GM19035 (cell line): ENCODE data around the gene MCOLN2.
"Not testable (repeated sequence)": the region's sequence is repeated elsewhere in the genome, so short reads cannot be mapped to it uniquely, and the experiment has no call there.

Source experiments
- ATAC-seq: cut with Tn5 transposase; IDR thresholded peaks from one replicate; pipeline ENCODE4 v1.9.1; 2021; ENCODE audit not compliant: unreplicated experiment

MCOLN2 gene

GRCh38 chr1:84996846-84997666, at the start of gene MCOLN2:
TSS of gene MCOLN2 (minus strand) at chr1:84997113. CDS start at chr1:84996872, 241 bp downstream.
- ATAC-seq = peak; percentile 55

- no peak for ATAC-seq
Measured at GRCh38 chr1:85042413-85042812, 45.5 kb upstream of the MCOLN2 start.

- no peak for ATAC-seq
Measured at GRCh38 chr1:85041793-85042192, 44.9 kb upstream of the MCOLN2 start.

- no peak for ATAC-seq
Measured at GRCh38 chr1:85033221-85033620, 36.3 kb upstream of the MCOLN2 start.

- no peak for ATAC-seq
Measured at GRCh38 chr1:85030536-85030935, 33.6 kb upstream of the MCOLN2 start.

- ATAC-seq = no peak
Measured at GRCh38 chr1:85028151-85028550, 31.2 kb upstream of the MCOLN2 start.

- ATAC-seq = peak; percentile 96
Measured at GRCh38 chr1:85027242-85027983, 30.5 kb upstream of the MCOLN2 start.

- ATAC-seq = no peak
Measured at GRCh38 chr1:85025940-85026339, 29.0 kb upstream of the MCOLN2 start.

- ATAC-seq = no peak
Measured at GRCh38 chr1:85024736-85025135, 27.8 kb upstream of the MCOLN2 start.

- ATAC-seq = no peak
Measured at GRCh38 chr1:85022700-85023099, 25.8 kb upstream of the MCOLN2 start.

- ATAC-seq = no peak
Measured at GRCh38 chr1:85019994-85020393, 23.1 kb upstream of the MCOLN2 start.

- ATAC-seq = no peak
Measured at GRCh38 chr1:85015826-85016225, 18.9 kb upstream of the MCOLN2 start.

GRCh38 chr1:85005641-85006040, 8.7 kb upstream of the MCOLN2 start:
- not testable (repeated sequence) for ATAC-seq

GRCh38 chr1:85001742-85002141, 4.8 kb upstream of the MCOLN2 start:
- ATAC-seq = no peak

- no peak for ATAC-seq
Measured at GRCh38 chr1:84998642-84999280, 1.8 kb upstream of the MCOLN2 start.

GRCh38 chr1:84997667-84998600, 1.0 kb upstream of the MCOLN2 start:
- ATAC-seq = no peak

GRCh38 chr1:84995484-84996334, 1.2 kb downstream of the MCOLN2 start:
- ATAC-seq = peak; percentile 64

GRCh38 chr1:84991097-84991920, 5.6 kb downstream of the MCOLN2 start:
- peak; percentile 17 for ATAC-seq

GRCh38 chr1:84988588-84988987, 8.3 kb downstream of the MCOLN2 start:
- ATAC-seq = peak; percentile 66
